GM12878 (cell line): ENCODE data around the gene BRINP3. TPM values are rescaled to one million over a fixed set of nuclear protein-coding genes. Genes with fewer than 3 reads are reported as not detected.

Experiments used
- ATAC-seq: fragments of 200-7000 bp; cut with Tn5 transposase; 3 replicates; pipeline ENCODE4 v1.9.1; 2020; ENCODE audit warnings: mild to moderate bottlenecking, moderate library complexity
- BruUV-seq: library from RNA; stranded (reverse); fragments of 400-500 nt; replicated peaks from 2 replicates; lab custom pipeline; 2021; lab: Mats Ljungman, UMichigan
- CTCF ChIA-PET: fragments of 300-600 bp; sonication (Branson Sonifier 250); formaldehyde crosslinking; extraction: SDS; loops from one replicate; lab custom pipeline; 2021; ENCODE audit warnings: inconsistent platforms; lab: Yijun Ruan, JAX
- POLR2A ChIA-PET: fragments of 350-600 bp; formaldehyde crosslinking; extraction: SDS; loops from one replicate; lab custom pipeline; 2021; ENCODE audit warnings: inconsistent platforms; lab: Charles Lee
- RAD21 ChIA-PET: fragments of 300-600 bp; sonication (Branson Sonifier 250); formaldehyde crosslinking; loops from one replicate; lab custom pipeline; 2023; ENCODE audit warnings: antibody characterized with exemption; ENCODE audit not compliant: unreplicated experiment; lab: Charles Lee
- SMC1A ChIA-PET: fragments of 300-600 bp; sonication (Branson Sonifier 250); formaldehyde crosslinking; loops from one replicate; lab custom pipeline; 2023; ENCODE audit not compliant: unreplicated experiment, uncharacterized antibody; lab: Charles Lee
- DNase-seq: peaks from one replicate; pipeline ENCODE4 v3.0.0-alpha.2; 2011; ENCODE audit warnings: low read depth, low spot score
- FAIRE-seq: peaks from 3 replicates; lab custom pipeline; 2011; peaks lifted over from hg19 to GRCh38; lab: Jason Lieb, UNC
- H2AFZ ChIP-seq: 2 replicates; pipeline ENCODE4 v1.6.0; 2011; ENCODE audit warnings: low read depth, low read length, control low read depth; ENCODE audit not compliant: control insufficient read depth
- H3K27ac ChIP-seq: 2 replicates; pipeline ENCODE4 v1.5.1; 2011; ENCODE audit warnings: control low read depth; ENCODE audit not compliant: control insufficient read depth, insufficient read depth
- H3K27me3 ChIP-seq, 2 experiments: replicated peaks in 1 of 2; 2 replicates each; pipeline versions ENCODE4 v1.6.0 to v1.6.1; 2011; ENCODE audit warnings: low read length in 1 of 2; ENCODE audit not compliant: control insufficient read depth in 2 of 2, insufficient read depth in 2 of 2
- H3K36me3 ChIP-seq, 2 experiments: 2 replicates each; pipeline ENCODE4 v1.5.1; 2011; ENCODE audit warnings: low read length in 1 of 2; ENCODE audit not compliant: control insufficient read depth in 2 of 2, insufficient read depth in 2 of 2
- H3K4me1 ChIP-seq: 2 replicates; pipeline ENCODE4 v1.6.1; 2011; ENCODE audit warnings: mild to moderate bottlenecking, low read length, moderate library complexity, mixed read lengths; ENCODE audit not compliant: control insufficient read depth, insufficient read depth
- H3K4me2 ChIP-seq: 2 replicates; pipeline ENCODE4 v1.6.0; 2011; ENCODE audit warnings: control low read depth; ENCODE audit not compliant: control insufficient read depth, insufficient read depth
- H3K4me3 ChIP-seq: fragments of 200-600 bp; sonication (generic); 2 replicates; pipeline ENCODE4 v1.5.1; 2016
- H3K79me2 ChIP-seq: 2 replicates; pipeline ENCODE4 v1.6.0; 2011; ENCODE audit warnings: low read length; ENCODE audit not compliant: control insufficient read depth, insufficient read depth
- H3K9ac ChIP-seq: 2 replicates; pipeline ENCODE4 v1.8.0; 2011; ENCODE audit warnings: low read length, control low read depth, mixed read lengths; ENCODE audit not compliant: control insufficient read depth, insufficient read depth
- H3K9me3 ChIP-seq: replicated peaks from 3 replicates; pipeline ENCODE4 v1.5.1; 2011; ENCODE audit warnings: mild to moderate bottlenecking, low read length; ENCODE audit not compliant: control insufficient read depth, insufficient read depth
- H4K20me1 ChIP-seq: 2 replicates; pipeline ENCODE4 v1.6.0; 2011; ENCODE audit not compliant: control insufficient read depth, insufficient read depth
- BHLHE40 ChIP-seq, 2 experiments: fragments of 450-650 bp in 1 of 2; IDR thresholded peaks; 2 replicates each; pipeline ENCODE4 v1.6.1; 2011 to 2017; ENCODE audit warnings: low read depth in 2 of 2, borderline replicate concordance in 1 of 2, improper control_type of control experiment in 1 of 2, low read length in 1 of 2, mild to moderate bottlenecking in 1 of 2
- CTCF ChIP-seq, 3 experiments: IDR thresholded peaks in 2 of 3; conservative IDR thresholded peaks in 1 of 3; 2 replicates each; pipeline ENCODE4 v1.5.1; 2011; ENCODE audit warnings: low read depth in 3 of 3, low read length in 3 of 3, mild to moderate bottlenecking in 3 of 3, control low read depth in 2 of 3, moderate library complexity in 2 of 3, inconsistent platforms in 1 of 3, mixed read lengths in 1 of 3; ENCODE audit not compliant: control insufficient read depth in 2 of 3, insufficient read depth in 1 of 3; ENCODE audit errors: extremely low read depth in 1 of 3
- MEF2B ChIP-seq: fragments of 450-650 bp; IDR thresholded peaks from 2 replicates; pipeline ENCODE4 v1.6.1; 2018; ENCODE audit warnings: mild to moderate bottlenecking, moderate library complexity; ENCODE audit not compliant: partially characterized antibody, poor library complexity, severe bottlenecking
- MYB ChIP-seq: fragments of 150-350 bp; IDR thresholded peaks from 2 replicates; pipeline ENCODE4 v1.6.1; 2014; ENCODE audit warnings: mild to moderate bottlenecking, low read depth, low read length, borderline replicate concordance
- NFXL1 ChIP-seq: fragments of 450-650 bp; IDR thresholded peaks from 2 replicates; pipeline ENCODE4 v1.6.1; 2017; ENCODE audit warnings: antibody characterized with exemption, mild to moderate bottlenecking, borderline replicate concordance
- NFYB ChIP-seq: IDR thresholded peaks from 2 replicates; pipeline ENCODE4 v1.6.1; 2011; ENCODE audit warnings: low read depth, mild to moderate bottlenecking, low read length, improper control_type of control experiment, moderate library complexity; ENCODE audit not compliant: insufficient read depth
- NR2C1 ChIP-seq: fragments of 450-650 bp; IDR thresholded peaks from 2 replicates; pipeline ENCODE4 v1.6.1; 2017; ENCODE audit warnings: antibody characterized with exemption, mild to moderate bottlenecking, moderate library complexity
- POLR2A ChIP-seq: IDR thresholded peaks from 2 replicates; pipeline ENCODE4 v1.6.1; 2011; ENCODE audit warnings: low read depth, mild to moderate bottlenecking, low read length
- RUNX3 ChIP-seq: IDR thresholded peaks from 2 replicates; pipeline ENCODE4 v1.6.1; 2012; ENCODE audit warnings: low read length, inconsistent platforms
- ZBTB4 ChIP-seq: fragments of 450-650 bp; formaldehyde crosslinking; IDR thresholded peaks from 2 replicates; pipeline ENCODE4 v1.4.0; 2022; ENCODE audit warnings: mild to moderate bottlenecking, moderate library complexity
- WGBS: methylation state at CpG from one replicate; pipeline ENCODE4 v1.1.6; 2016; ENCODE audit warnings: low lambda C conversion rate; ENCODE audit not compliant: insufficient replicate concordance, insufficient coverage; ENCODE audit errors: missing lambda C conversion rate; 5-methylcytosine and 5-hydroxymethylcytosine counted together
- in situ Hi-C: fragments of 300-500 bp; cut with MboI; formaldehyde crosslinking; loops from 9 replicates; pipeline ENCODE4 v1.14.3; 2018; ENCODE audit warnings: mixed read lengths
- intact Hi-C: fragments of 100-400 bp; cut with micrococcal nuclease; formaldehyde crosslinking; loops from one replicate; pipeline ENCODE4 v1.14.2; 2022; ENCODE audit not compliant: unreplicated experiment
- polyA plus RNA-seq, 11 experiments: library from polyadenylated mRNA; depleted of rRNA in 4 of 11; unstranded in 6 of 11; stranded (reverse) in 5 of 11; fragments of >200 nt; fragmentation: Nextera tagmentation in 4 of 11; fragmentation: Illumina TruSeq in 1 of 11; extraction: Ambion mirVana in 4 of 11; extraction: Trizol in 1 of 11; gene quantifications; 1 replicate in 1 of 11; 2 replicates in 10 of 11; pipeline versions ENCODE4 v1.2.1 to v1.2.3, GENCODE V29; 2011 to 2016; ENCODE audit warnings: inconsistent platforms in 2 of 11, missing spikeins in 2 of 11, low read depth in 1 of 11
- total RNA-seq, 4 experiments: library from RNA; depleted of rRNA in 3 of 4; stranded (reverse); fragments of >200 nt in 3 of 4; fragmentation: Illumina TruSeq in 1 of 4; extraction: Trizol in 1 of 4; gene quantifications; 2 replicates each; pipeline versions ENCODE4 v1.2.1 to v1.2.3, GENCODE V29; 2013 to 2021

The BRINP3 gene
- total and polyA plus RNA-seq, 10 of the 15 experiments (the other 5 are each of a cell fraction or from before 2014, with no cell fraction given), result under 0.01 TPM; not detected in 9

GRCh38 chr1:190068304-190068703, 409.4 kb downstream of the BRINP3 start:
- no peak for ATAC-seq
- DNase-seq, result no peak
- intact Hi-C loops, result no loop called here
- Histone ChIP-seq H3K4me1 (no peaks in the 10 kb centered on the region), H3K27me3 (no peaks in the 10 kb centered on the region), H4K20me1 (no peaks in the 10 kb centered on the region), H3K79me2 (no peaks in the 10 kb centered on the region), H3K36me3 (no peaks in the 10 kb centered on the region), H3K4me2 (no peak overlapping the region), H3K4me3 (no peak overlapping the region), H3K27ac (no peak overlapping the region), H3K9me3 (no peaks in the 10 kb centered on the region; the same call in 2 of the 3 replicates), H3K9ac (no peak overlapping the region)
- WGBS, result 92% methylated on average over 2 of the region's 2 CpGs
- ChIA-PET RAD21 (no interaction called here), SMC1A (no interaction called here), CTCF (no interaction called here), POLR2A (no interaction called here)
- BruUV-seq, result no TSS peak
- no peak for FAIRE-seq
- in situ Hi-C loops, result no loop called here
- TF ChIP-seq POLR2A (no peak), NR2C1 (no peak), NFXL1 (no peak), MEF2B (no peak), CTCF (IDR thresholded peaks at IDR 0.05 in 2 of 3, conservative IDR thresholded peaks at IDR 0.05 in 1 of 3; ENCODE audit: control insufficient read depth in 2 of 3, extremely low read depth in 1 of 3, insufficient read depth in 1 of 3, low read depth in 3 of 3, low read length in 3 of 3) (no peak)
- TF ChIP-seq, all 136 proteins: peak for 0
- H2AFZ ChIP-seq, result no peak overlapping the region

GRCh38 chr1:190067592-190067991, 410.1 kb downstream of the BRINP3 start:
- Histone ChIP-seq H3K36me3 (no peaks in the 10 kb centered on the region), H3K27ac (no peak overlapping the region), H3K4me3 (no peak overlapping the region), H3K79me2 (no peaks in the 10 kb centered on the region), H2AFZ (no peak overlapping the region), H3K4me2 (no peak overlapping the region), H3K9ac (no peak overlapping the region), H3K27me3 (no peaks in the 10 kb centered on the region), H4K20me1 (no peaks in the 10 kb centered on the region), H3K9me3 (no peaks in the 10 kb centered on the region; the same call in 2 of the 3 replicates), H3K4me1 (no peaks in the 10 kb centered on the region)
- TF ChIP-seq ZBTB4 (no peak), RUNX3 (peak; percentile 30), NFYB (no peak), BHLHE40 (IDR thresholded peaks at IDR 0.05; ENCODE audit: borderline replicate concordance in 1 of 2, low read depth in 2 of 2, low read length in 1 of 2) (peak in 1 of 2 experiments; percentile 43; a peak in 1 of 4 replicates), MYB (no peak)
- FAIRE-seq (no peak), ATAC-seq (peak; percentile 74), DNase-seq (peak; percentile 3)
- SMC1A ChIA-PET, result interaction anchor here (0.7 to 1.0 kb wide), 2 partner anchors 30 to 129 kb away, joined by 3 read pairs; no protein-coding TSS in a partner anchor
- WGBS, result 0% methylated on average over 3 of the region's 3 CpGs
- POLR2A ChIA-PET, result no interaction called here
- CTCF ChIA-PET, result no interaction called here
- intact Hi-C loops, result no loop called here
- RAD21 ChIA-PET, result no interaction called here
- BruUV-seq, result no TSS peak
- in situ Hi-C loops, result no loop called here
